BLaER1 (cell line): ENCODE data around the gene PRKCE.

Source experiments
- H3K27ac ChIP-seq: shearing (Covaris generic); formaldehyde crosslinking; 2 replicates; pipeline ENCODE4 v1.8.1; 2022
- H3K27me3 ChIP-seq: shearing (Covaris generic); formaldehyde crosslinking; 2 replicates; pipeline ENCODE4 v1.8.1; 2022
- H3K36me3 ChIP-seq: shearing (Covaris generic); formaldehyde crosslinking; 2 replicates; pipeline ENCODE4 v1.8.1; 2022
- H3K4me1 ChIP-seq: shearing (Covaris generic); formaldehyde crosslinking; 2 replicates; pipeline ENCODE4 v1.8.1; 2022
- H3K4me2 ChIP-seq: shearing (Covaris generic); formaldehyde crosslinking; 2 replicates; pipeline ENCODE4 v1.8.1; 2022
- H3K4me3 ChIP-seq: shearing (Covaris generic); formaldehyde crosslinking; 2 replicates; pipeline ENCODE4 v1.8.1; 2022
- H3K9ac ChIP-seq: shearing (Covaris generic); formaldehyde crosslinking; 2 replicates; pipeline ENCODE4 v1.8.1; 2022
- H3K9me3 ChIP-seq: shearing (Covaris generic); formaldehyde crosslinking; 2 replicates; pipeline ENCODE4 v1.8.1; 2022
- H4K20me1 ChIP-seq: shearing (Covaris generic); formaldehyde crosslinking; 2 replicates; pipeline ENCODE4 v1.8.1; 2022
- Cebpa-rat ChIP-seq: shearing (Covaris generic); IDR thresholded peaks from 2 replicates; pipeline ENCODE4 v1.8.1; 2022

PRKCE gene

GRCh38 chr2:45840481-45840880 lies 189.0 kb downstream of the PRKCE start:
- Histone ChIP-seq H3K4me1 (peaks cover 98% of the 10 kb centered on the region), H3K4me3 (peak overlapping the region; percentile 45), H3K9me3 (no peaks in the 10 kb centered on the region), H3K36me3 (peaks cover 2% of the 10 kb centered on the region), H3K4me2 (peak overlapping the region; percentile 90), H4K20me1 (peaks cover 6% of the 10 kb centered on the region; the same call in 1 of the 2 replicates), H3K27me3 (no peaks in the 10 kb centered on the region), H3K9ac (peak overlapping the region; percentile 77), H3K27ac (peak overlapping the region; percentile 95)
- TF ChIP-seq Cebpa-rat = no peak

GRCh38 chr2:45841752-45842407 lies 190.4 kb downstream of the PRKCE start:
- peak overlapping the region; percentile 45 for H3K4me3 ChIP-seq
- no peak for TF ChIP-seq Cebpa-rat
- no peaks in the 10 kb centered on the region for H4K20me1 ChIP-seq
- H3K4me1 ChIP-seq = peaks cover 98% of the 10 kb centered on the region
- H3K27ac ChIP-seq = peak overlapping the region; percentile 95
- peak overlapping the region; percentile 77 for H3K9ac ChIP-seq
- H3K9me3 ChIP-seq = 0 out of 2 replicates have a peak, but pooled peaks cover 1% of the 10 kb centered on the region
- no peaks in the 10 kb centered on the region for H3K27me3 ChIP-seq
- H3K4me2 ChIP-seq = peak overlapping the region; percentile 90
- H3K36me3 ChIP-seq = peaks cover 16% of the 10 kb centered on the region

DNA sequence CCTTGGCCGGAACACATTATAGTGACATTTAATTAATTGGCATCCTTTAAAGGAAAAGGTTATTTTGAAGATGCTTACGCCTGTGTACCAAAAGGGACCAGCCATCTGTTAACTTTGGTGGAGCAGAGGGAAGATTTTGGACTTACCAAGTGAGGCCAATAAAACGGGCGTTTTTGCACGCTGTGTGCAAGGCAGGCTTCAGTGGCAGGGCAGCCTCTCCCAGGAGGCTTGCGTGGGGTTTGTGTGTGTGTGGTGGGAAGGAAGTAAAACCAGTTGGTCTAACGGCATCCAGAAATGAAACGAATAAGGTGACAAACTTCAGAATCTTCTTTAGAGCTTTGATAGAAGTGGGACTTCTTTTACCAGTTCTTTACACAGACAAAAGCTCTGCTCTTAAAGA lies 191.7 kb downstream of the PRKCE start:
- Histone ChIP-seq H3K9ac (peak overlapping the region; percentile 77), H3K4me3 (peak overlapping the region; percentile 45), H3K4me1 (peaks cover 98% of the 10 kb centered on the region), H3K4me2 (peak overlapping the region; percentile 90), H3K27me3 (no peaks in the 10 kb centered on the region), H3K36me3 (peaks cover 29% of the 10 kb centered on the region), H3K9me3 (0 out of 2 replicates have a peak, but pooled peaks cover 4% of the 10 kb centered on the region), H4K20me1 (no peaks in the 10 kb centered on the region), H3K27ac (peak overlapping the region; percentile 95)
- TF ChIP-seq Cebpa-rat = no peak

DNA sequence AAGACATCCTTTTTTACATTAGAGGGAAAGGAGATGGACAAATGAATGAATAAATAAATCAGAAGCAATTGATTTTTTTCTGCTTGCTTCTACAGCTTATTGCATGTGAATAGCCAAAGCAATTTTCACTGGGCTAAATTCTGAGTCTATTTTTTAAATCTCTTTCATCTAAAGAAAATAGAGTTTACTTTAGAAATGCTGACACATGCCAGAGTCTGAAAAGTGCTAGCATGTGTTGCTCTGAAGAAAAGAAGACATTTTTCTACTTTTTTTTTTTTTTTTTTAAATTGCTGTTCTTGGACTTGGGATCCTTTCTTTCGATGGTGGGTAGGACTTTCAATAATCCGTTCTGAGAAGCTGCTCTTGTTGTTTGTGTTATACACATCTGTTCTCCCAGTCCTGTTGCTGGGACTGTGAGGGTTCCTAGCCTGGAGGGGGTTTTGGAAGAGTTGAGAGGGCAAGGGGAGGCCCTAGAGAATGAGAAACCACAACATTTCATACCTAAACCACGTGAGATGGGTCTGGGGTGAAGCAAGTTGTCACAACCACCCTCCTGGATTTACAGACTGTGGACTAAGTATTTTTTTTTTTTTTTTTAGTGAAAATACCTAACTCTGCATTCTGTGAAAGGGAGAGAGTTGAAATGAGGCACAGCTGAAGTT lies 193.5 kb downstream of the PRKCE start:
- no peak for TF ChIP-seq Cebpa-rat
- H3K4me2 ChIP-seq = peak overlapping the region; percentile 90

GRCh38 chr2:45845566-45845965 lies 194.1 kb downstream of the PRKCE start:
- Histone ChIP-seq H3K27me3 (no peaks in the 10 kb centered on the region), H3K4me2 (peak overlapping the region; percentile 90), H3K4me3 (0 out of 2 replicates have a peak overlapping the region, but pooled peaks have one; percentile 0), H3K4me1 (peaks cover 98% of the 10 kb centered on the region), H4K20me1 (no peaks in the 10 kb centered on the region), H3K9ac (0 out of 2 replicates have a peak overlapping the region, but pooled peaks have one; percentile 47), H3K36me3 (peaks cover 50% of the 10 kb centered on the region), H3K9me3 (0 out of 2 replicates have a peak, but pooled peaks cover 4% of the 10 kb centered on the region), H3K27ac (peak overlapping the region; percentile 95)
- no peak for TF ChIP-seq Cebpa-rat

More for the DNA sequence above, 193.5 kb downstream of the PRKCE start:
- no peaks in the 10 kb centered on the region for H3K27me3 ChIP-seq
- H3K27ac ChIP-seq = peak overlapping the region; percentile 95
- H3K4me3 ChIP-seq = peak overlapping the region; percentile 19; the same call in 1 of the 2 replicates
- peaks cover 98% of the 10 kb centered on the region for H3K4me1 ChIP-seq
- H4K20me1 ChIP-seq = no peaks in the 10 kb centered on the region
- 0 out of 2 replicates have a peak, but pooled peaks cover 4% of the 10 kb centered on the region for H3K9me3 ChIP-seq
- peak overlapping the region; percentile 47 for H3K9ac ChIP-seq
- H3K36me3 ChIP-seq = peaks cover 47% of the 10 kb centered on the region

DNA sequence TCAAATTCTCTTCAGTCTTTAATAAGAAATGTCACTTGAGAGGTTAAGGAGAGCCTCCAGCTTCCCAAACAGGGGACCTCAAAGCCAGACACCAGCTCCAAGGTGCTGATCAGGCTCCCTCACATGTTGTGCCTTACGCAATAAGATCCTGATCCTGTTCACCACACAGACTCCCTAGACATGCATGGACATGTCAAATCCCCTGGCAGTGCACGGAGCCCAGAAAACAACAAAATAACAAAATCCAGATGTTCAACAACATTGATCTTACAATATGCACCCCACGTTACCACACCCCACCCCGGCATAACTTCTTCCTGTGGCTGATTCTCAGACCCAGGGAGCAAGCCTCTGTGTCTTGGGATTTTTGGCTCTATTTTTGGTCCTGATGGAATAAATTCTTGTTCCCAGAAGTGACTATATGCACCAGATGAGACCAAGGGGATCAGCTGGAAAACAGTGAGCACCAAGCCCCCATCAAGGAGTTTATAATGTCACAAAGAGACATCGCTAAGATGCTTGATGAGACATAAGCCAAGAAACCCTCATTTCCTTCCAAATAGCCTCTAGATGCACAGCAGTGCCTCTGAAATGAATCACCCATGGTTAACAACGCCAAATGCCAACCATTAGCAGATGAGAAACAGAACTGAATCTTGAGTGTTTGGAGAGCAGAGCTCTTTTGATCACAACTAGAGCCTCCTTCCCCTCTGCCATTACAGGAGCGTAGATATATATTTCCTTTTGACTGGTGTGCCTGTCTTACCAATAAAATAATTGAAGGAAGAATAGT lies 198.2 kb downstream of the PRKCE start:
- H3K36me3 ChIP-seq = peaks cover 89% of the 10 kb centered on the region
- H3K4me3 ChIP-seq = no peak overlapping the region
- H3K27ac ChIP-seq = peak overlapping the region; percentile 54
- peaks cover 9% of the 10 kb centered on the region; the same call in 1 of the 2 replicates for H3K9me3 ChIP-seq
- peak overlapping the region; percentile 68 for H3K4me2 ChIP-seq
- H3K27me3 ChIP-seq = no peaks in the 10 kb centered on the region
- H4K20me1 ChIP-seq = peaks cover 5% of the 10 kb centered on the region; the same call in 1 of the 2 replicates
- peak; percentile 60; the same call in 1 of the 2 replicates for TF ChIP-seq Cebpa-rat
- H3K9ac ChIP-seq = no peak overlapping the region
- peaks cover 100% of the 10 kb centered on the region for H3K4me1 ChIP-seq

GRCh38 chr2:45850558-45850957 lies 199.1 kb downstream of the PRKCE start:
- Histone ChIP-seq H3K36me3 (peaks cover 88% of the 10 kb centered on the region), H3K4me1 (peaks cover 100% of the 10 kb centered on the region), H4K20me1 (peaks cover 5% of the 10 kb centered on the region; the same call in 1 of the 2 replicates), H3K27ac (peak overlapping the region; percentile 54), H3K9ac (no peak overlapping the region), H3K27me3 (no peaks in the 10 kb centered on the region), H3K4me3 (no peak overlapping the region), H3K4me2 (peak overlapping the region; percentile 68), H3K9me3 (peaks cover 9% of the 10 kb centered on the region; the same call in 1 of the 2 replicates)
- TF ChIP-seq Cebpa-rat = no peak

- peaks cover 10% of the 10 kb centered on the region; the same call in 1 of the 2 replicates for H3K9me3 ChIP-seq
- peaks cover 5% of the 10 kb centered on the region; the same call in 1 of the 2 replicates for H4K20me1 ChIP-seq
- H3K4me2 ChIP-seq = peak overlapping the region; percentile 68
- no peak overlapping the region for H3K9ac ChIP-seq
- no peak for TF ChIP-seq Cebpa-rat
- H3K27me3 ChIP-seq = no peaks in the 10 kb centered on the region
- peaks cover 100% of the 10 kb centered on the region for H3K4me1 ChIP-seq
- peaks cover 83% of the 10 kb centered on the region for H3K36me3 ChIP-seq
- H3K27ac ChIP-seq = peak overlapping the region; percentile 54
- no peak overlapping the region for H3K4me3 ChIP-seq
These were observed 199.6 kb downstream of the PRKCE start for GRCh38 chr2:45851111-45851510.

DNA sequence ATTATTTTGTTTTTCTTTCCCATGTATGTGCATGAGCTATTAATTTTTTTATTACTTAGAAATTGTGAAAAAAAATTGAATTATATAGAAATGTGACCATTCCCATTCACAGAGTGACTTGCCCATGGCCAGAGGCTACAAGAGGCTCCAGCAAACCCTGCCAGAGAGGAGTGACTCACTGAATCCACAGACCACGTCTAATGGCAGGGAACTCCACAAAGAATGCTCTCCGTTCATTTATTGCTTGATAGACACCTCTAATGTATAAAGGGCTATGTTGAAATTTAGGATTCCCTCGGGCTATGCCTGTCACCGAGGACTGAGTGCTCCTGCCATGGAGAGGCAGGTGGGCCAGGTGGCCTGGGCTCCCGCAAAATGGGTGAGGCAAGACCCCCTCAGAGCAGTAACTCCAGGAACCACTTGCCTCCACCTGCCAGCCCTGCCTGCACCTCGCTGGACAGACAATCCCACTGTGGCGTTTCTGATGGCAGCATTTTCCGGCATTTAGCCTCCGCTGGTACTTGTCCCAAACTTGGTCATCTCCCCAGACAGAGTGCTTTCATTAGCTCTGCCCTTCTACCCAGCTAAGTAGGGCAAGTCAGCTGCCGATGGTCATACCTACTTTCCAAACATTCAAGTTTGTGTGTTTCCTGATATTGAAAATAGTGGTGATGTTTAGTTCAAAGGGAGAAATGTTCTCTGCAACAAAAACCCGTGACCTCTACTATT lies 200.3 kb downstream of the PRKCE start:
- Histone ChIP-seq H3K9ac (no peak overlapping the region), H4K20me1 (peaks cover 5% of the 10 kb centered on the region; the same call in 1 of the 2 replicates), H3K27me3 (no peaks in the 10 kb centered on the region), H3K4me2 (peak overlapping the region; percentile 68), H3K4me3 (no peak overlapping the region), H3K27ac (peak overlapping the region; percentile 50), H3K4me1 (peaks cover 100% of the 10 kb centered on the region), H3K36me3 (peaks cover 81% of the 10 kb centered on the region), H3K9me3 (peaks cover 16% of the 10 kb centered on the region; the same call in 1 of the 2 replicates)
- TF ChIP-seq Cebpa-rat = no peak
